BLaER1 treated with 17β-estradiol and CSF1 and Interleukin-3, amounts not matched to agents 10 nM and 100 nM (cell line): ENCODE measurements around the gene PTPRM.

Experiments used
- H3K27ac ChIP-seq, 11 experiments: shearing (Covaris generic); formaldehyde crosslinking; 2 replicates each; pipeline ENCODE4 v1.8.1; 2022
- H3K27me3 ChIP-seq, 11 experiments: shearing (Covaris generic); formaldehyde crosslinking; 2 replicates each; pipeline ENCODE4 v1.8.1; 2022
- H3K36me3 ChIP-seq, 11 experiments: shearing (Covaris generic); formaldehyde crosslinking; 2 replicates each; pipeline ENCODE4 v1.8.1; 2022
- H3K4me1 ChIP-seq, 10 experiments: shearing (Covaris generic); formaldehyde crosslinking; 2 replicates each; pipeline ENCODE4 v1.8.1; 2022
- H3K4me2 ChIP-seq, 11 experiments: shearing (Covaris generic); formaldehyde crosslinking; 2 replicates each; pipeline ENCODE4 v1.8.1; 2022
- H3K4me3 ChIP-seq, 10 experiments: shearing (Covaris generic); formaldehyde crosslinking; 2 replicates each; pipeline ENCODE4 v1.8.1; 2022
- H3K9ac ChIP-seq, 11 experiments: shearing (Covaris generic); formaldehyde crosslinking; 2 replicates each; pipeline ENCODE4 v1.8.1; 2022
- H3K9me3 ChIP-seq, 11 experiments: shearing (Covaris generic); formaldehyde crosslinking; replicated peaks in 1 of 11; 2 replicates each; pipeline ENCODE4 v1.8.1; 2022
- H4K20me1 ChIP-seq, 11 experiments: shearing (Covaris generic); formaldehyde crosslinking; 2 replicates each; pipeline ENCODE4 v1.8.1; 2022
- Cebpa-rat ChIP-seq, 11 experiments: shearing (Covaris generic); IDR thresholded peaks; 2 replicates each; pipeline ENCODE4 v1.8.1; 2022

PTPRM gene

GRCh38 chr18:8004792-8005191 is 437.7 kb downstream of the PTPRM start:
- no peak for TF ChIP-seq Cebpa-rat (IDR thresholded peaks at IDR 0.05)
- Histone ChIP-seq H4K20me1 (no peaks in the 10 kb centered on the region), H3K9me3 (no peaks in the 10 kb centered on the region), H3K9ac (no peak overlapping the region), H3K4me2 (no peak overlapping the region), H3K4me1 (no peaks in the 10 kb centered on the region), H3K36me3 (no peaks in the 10 kb centered on the region), H3K27me3 (peaks cover 0 to 10% (median 0%) of the 10 kb centered on the region in 11 experiments; a peak in 4 of 22 replicates), H3K27ac (no peak overlapping the region), H3K4me3 (no peak overlapping the region)

- no peaks in the 10 kb centered on the region for H3K36me3 ChIP-seq
- no peaks in the 10 kb centered on the region for H3K9me3 ChIP-seq
- no peaks in the 10 kb centered on the region for H3K4me1 ChIP-seq
- peaks cover 0 to 10% (median 0%) of the 10 kb centered on the region in 11 experiments; a peak in 4 of 22 replicates for H3K27me3 ChIP-seq
- H3K9ac ChIP-seq = no peak overlapping the region
- H3K4me3 ChIP-seq = no peak overlapping the region
- no peak for TF ChIP-seq Cebpa-rat (IDR thresholded peaks at IDR 0.05)
- no peaks in the 10 kb centered on the region for H4K20me1 ChIP-seq
- no peak overlapping the region for H3K27ac ChIP-seq
- H3K4me2 ChIP-seq = no peak overlapping the region
Measured at GRCh38 chr18:8005870-8006569, 438.9 kb downstream of the PTPRM start.

- no peak overlapping the region for H3K27ac ChIP-seq
- H3K27me3 ChIP-seq = peaks cover 0 to 7% (median 0%) of the 10 kb centered on the region in 11 experiments; a peak in 4 of 22 replicates
- no peak overlapping the region for H3K4me3 ChIP-seq
- no peak for TF ChIP-seq Cebpa-rat (IDR thresholded peaks at IDR 0.05)
- H3K9ac ChIP-seq = no peak overlapping the region
- H3K4me2 ChIP-seq = no peak overlapping the region
- H3K36me3 ChIP-seq = no peaks in the 10 kb centered on the region
- no peaks in the 10 kb centered on the region for H3K9me3 ChIP-seq
- H3K4me1 ChIP-seq = no peaks in the 10 kb centered on the region
- H4K20me1 ChIP-seq = no peaks in the 10 kb centered on the region
Measured at GRCh38 chr18:8006979-8007378, 439.9 kb downstream of the PTPRM start.

GRCh38 chr18:8008033-8008432 is 440.9 kb downstream of the PTPRM start:
- TF ChIP-seq Cebpa-rat (IDR thresholded peaks at IDR 0.05) = no peak
- Histone ChIP-seq H3K9me3 (no peaks in the 10 kb centered on the region), H3K36me3 (no peaks in the 10 kb centered on the region), H3K27me3 (no peaks in the 10 kb centered on the region), H3K4me3 (no peak overlapping the region), H3K4me1 (no peaks in the 10 kb centered on the region), H3K4me2 (no peak overlapping the region), H4K20me1 (no peaks in the 10 kb centered on the region), H3K9ac (no peak overlapping the region), H3K27ac (no peak overlapping the region)

- H3K4me2 ChIP-seq = no peak overlapping the region
- no peaks in the 10 kb centered on the region for H3K36me3 ChIP-seq
- no peak overlapping the region for H3K9ac ChIP-seq
- no peaks in the 10 kb centered on the region for H3K27me3 ChIP-seq
- H3K9me3 ChIP-seq = no peaks in the 10 kb centered on the region
- no peak overlapping the region for H3K27ac ChIP-seq
- H4K20me1 ChIP-seq = no peaks in the 10 kb centered on the region
- TF ChIP-seq Cebpa-rat (IDR thresholded peaks at IDR 0.05) = no peak
- H3K4me1 ChIP-seq = no peaks in the 10 kb centered on the region
- H3K4me3 ChIP-seq = no peak overlapping the region
Measured at GRCh38 chr18:8011361-8011760, 444.2 kb downstream of the PTPRM start.

GRCh38 chr18:8011906-8012305 is 444.8 kb downstream of the PTPRM start:
- H3K27ac ChIP-seq = no peak overlapping the region
- TF ChIP-seq Cebpa-rat (IDR thresholded peaks at IDR 0.05) = no peak
- H4K20me1 ChIP-seq = no peaks in the 10 kb centered on the region
- H3K27me3 ChIP-seq = no peaks in the 10 kb centered on the region
- no peaks in the 10 kb centered on the region for H3K36me3 ChIP-seq
- H3K4me2 ChIP-seq = no peak overlapping the region
- no peak overlapping the region for H3K9ac ChIP-seq
- H3K9me3 ChIP-seq = no peaks in the 10 kb centered on the region
- no peak overlapping the region for H3K4me3 ChIP-seq
- no peaks in the 10 kb centered on the region for H3K4me1 ChIP-seq

GRCh38 chr18:8018701-8019331 is 451.7 kb downstream of the PTPRM start:
- no peaks in the 10 kb centered on the region for H3K27me3 ChIP-seq
- no peak overlapping the region for H3K27ac ChIP-seq
- H3K4me3 ChIP-seq = no peak overlapping the region
- H4K20me1 ChIP-seq = no peaks in the 10 kb centered on the region
- no peaks in the 10 kb centered on the region for H3K4me1 ChIP-seq
- no peak for TF ChIP-seq Cebpa-rat (IDR thresholded peaks at IDR 0.05)
- H3K9ac ChIP-seq = no peak overlapping the region
- H3K9me3 ChIP-seq = no peaks in the 10 kb centered on the region
- no peak overlapping the region for H3K4me2 ChIP-seq
- H3K36me3 ChIP-seq = no peaks in the 10 kb centered on the region

GRCh38 chr18:8019600-8019999 is 452.5 kb downstream of the PTPRM start:
- Histone ChIP-seq H3K36me3 (no peaks in the 10 kb centered on the region), H3K4me1 (no peaks in the 10 kb centered on the region), H4K20me1 (no peaks in the 10 kb centered on the region), H3K4me3 (no peak overlapping the region), H3K9ac (no peak overlapping the region), H3K27me3 (no peaks in the 10 kb centered on the region), H3K4me2 (no peak overlapping the region), H3K27ac (no peak overlapping the region), H3K9me3 (no peaks in the 10 kb centered on the region)
- TF ChIP-seq Cebpa-rat (IDR thresholded peaks at IDR 0.05) = no peak

GRCh38 chr18:8020132-8020846 is 453.2 kb downstream of the PTPRM start:
- H3K4me3 ChIP-seq = no peak overlapping the region
- H3K9me3 ChIP-seq = no peaks in the 10 kb centered on the region
- no peaks in the 10 kb centered on the region for H4K20me1 ChIP-seq
- no peaks in the 10 kb centered on the region for H3K27me3 ChIP-seq
- no peak overlapping the region for H3K9ac ChIP-seq
- H3K4me2 ChIP-seq = no peak overlapping the region
- H3K4me1 ChIP-seq = no peaks in the 10 kb centered on the region
- no peak for TF ChIP-seq Cebpa-rat (IDR thresholded peaks at IDR 0.05)
- no peaks in the 10 kb centered on the region for H3K36me3 ChIP-seq
- H3K27ac ChIP-seq = no peak overlapping the region
